HEK293 (cell line): ENCODE results near the gene HOXC10.

Experiments
- CTCF ChIA-PET: fragments of 350-600 bp; formaldehyde crosslinking; extraction: SDS; loops from one replicate; lab custom pipeline; 2021; ENCODE audit warnings: antibody characterized with exemption; lab: Yijun Ruan, JAX
- POLR2A ChIA-PET: fragments of 300-600 bp; formaldehyde crosslinking; extraction: SDS; loops from one replicate; lab custom pipeline; 2020; ENCODE audit warnings: antibody characterized with exemption, inconsistent platforms; lab: Yijun Ruan, JAX
- H3K27ac ChIP-seq: fragments of 200-500 bp; sonication (Bioruptor generic); 2 replicates; pipeline ENCODE4 v1.5.1; 2014; ENCODE audit warnings: low read depth, low read length, control low read depth, inconsistent platforms; ENCODE audit errors: extremely low read depth
- H3K36me3 ChIP-seq, 2 experiments: fragments of 200-500 bp in 1 of 2; sonication (Bioruptor generic) in 1 of 2; 1 replicate in 1 of 2; 2 replicates in 1 of 2; pipeline ENCODE4 v1.5.1; 2014 to 2017; ENCODE audit warnings: inconsistent platforms in 2 of 2, low read length in 2 of 2; ENCODE audit not compliant: control insufficient read depth in 2 of 2, insufficient read depth in 1 of 2
- H3K4me1 ChIP-seq: fragments of 200-500 bp; sonication (Bioruptor generic); 2 replicates; pipeline ENCODE4 v1.5.1; 2014; ENCODE audit warnings: mild to moderate bottlenecking, low read length, inconsistent platforms; ENCODE audit not compliant: control insufficient read depth, insufficient read depth
- H3K4me3 ChIP-seq: 2 replicates; pipeline ENCODE4 v1.5.1; 2011; ENCODE audit warnings: low read depth, mild to moderate bottlenecking, control low read depth, low read length, moderate library complexity
- H3K9me3 ChIP-seq: fragments of 200-500 bp; sonication (Bioruptor generic); 2 replicates; pipeline ENCODE4 v1.5.1; 2014; ENCODE audit warnings: low read depth, low read length, inconsistent platforms; ENCODE audit not compliant: control insufficient read depth, insufficient read depth
- GLIS1 ChIP-seq: fragments of 450-650 bp; formaldehyde crosslinking; IDR thresholded peaks from 2 replicates; pipeline ENCODE4 v1.5.1; 2016; ENCODE audit warnings: missing biosample characterization, missing genetic modification characterization
- MEIS1 ChIP-seq: sonication (generic); formaldehyde crosslinking; IDR thresholded peaks from 2 replicates; pipeline ENCODE4 v1.8.1; 2022; ENCODE audit warnings: missing genetic modification reagents, mild to moderate bottlenecking, borderline replicate concordance
- MYNN ChIP-seq: fragments of 450-650 bp; formaldehyde crosslinking; IDR thresholded peaks from 2 replicates; pipeline ENCODE4 v1.5.1; 2016; ENCODE audit warnings: missing biosample characterization, missing genetic modification characterization, borderline replicate concordance
- PRDM2 ChIP-seq: fragments of 450-650 bp; formaldehyde crosslinking; IDR thresholded peaks from 2 replicates; pipeline ENCODE4 v1.5.1; 2016; ENCODE audit warnings: missing biosample characterization, missing genetic modification characterization, borderline replicate concordance
- SCRT2 ChIP-seq: fragments of 450-650 bp; formaldehyde crosslinking; IDR thresholded peaks from 2 replicates; pipeline ENCODE4 v1.5.1; 2016; ENCODE audit warnings: missing biosample characterization, missing genetic modification characterization
- WT1 ChIP-seq: fragments of 450-650 bp; formaldehyde crosslinking; IDR thresholded peaks from 2 replicates; pipeline ENCODE4 v1.5.1; 2016; ENCODE audit warnings: missing biosample characterization, missing genetic modification characterization
- ZBTB17 ChIP-seq: fragments of 450-650 bp; formaldehyde crosslinking; IDR thresholded peaks from 2 replicates; pipeline ENCODE4 v1.5.1; 2016; ENCODE audit warnings: missing biosample characterization, missing genetic modification characterization
- ZNF121 ChIP-seq: fragments of 450-650 bp; formaldehyde crosslinking; IDR thresholded peaks from 2 replicates; pipeline ENCODE4 v1.5.1; 2016; ENCODE audit warnings: missing biosample characterization, missing genetic modification characterization
- ZNF2 ChIP-seq: fragments of 450-650 bp; formaldehyde crosslinking; IDR thresholded peaks from 2 replicates; pipeline ENCODE4 v1.5.1; 2016; ENCODE audit warnings: missing biosample characterization, missing genetic modification characterization
- ZNF366 ChIP-seq: fragments of 450-650 bp; formaldehyde crosslinking; conservative IDR thresholded peaks from 2 replicates; pipeline ENCODE4 v1.5.1; 2016; ENCODE audit warnings: missing biosample characterization, missing genetic modification characterization
- ZNF549 ChIP-seq: fragments of 450-650 bp; IDR thresholded peaks from 2 replicates; pipeline ENCODE4 v1.5.1; 2018; ENCODE audit warnings: missing biosample characterization, missing genetic modification characterization, mild to moderate bottlenecking, inconsistent platforms, moderate library complexity
- ZNF623 ChIP-seq: fragments of 450-650 bp; formaldehyde crosslinking; IDR thresholded peaks from 2 replicates; pipeline ENCODE4 v1.5.1; 2016; ENCODE audit warnings: missing biosample characterization, missing genetic modification characterization
- ZNF76 ChIP-seq: fragments of 450-650 bp; formaldehyde crosslinking; IDR thresholded peaks from 2 replicates; pipeline ENCODE4; 2016; ENCODE audit warnings: low read depth, missing biosample characterization, missing genetic modification characterization, borderline replicate concordance
- ZNF768 ChIP-seq: fragments of 450-650 bp; formaldehyde crosslinking; IDR thresholded peaks from 2 replicates; pipeline ENCODE4 v1.5.1; 2018; ENCODE audit warnings: missing biosample characterization, mild to moderate bottlenecking, missing genetic modification characterization
- ZNF843 ChIP-seq: fragments of 450-650 bp; formaldehyde crosslinking; IDR thresholded peaks from 2 replicates; pipeline ENCODE4 v1.5.1; 2016; ENCODE audit warnings: missing biosample characterization, missing genetic modification characterization
- TF ChIP-seq, protein P1 (sequence below): fragments of 450-650 bp; formaldehyde crosslinking; IDR thresholded peaks from 2 replicates; pipeline ENCODE4 v1.5.1; 2016; ENCODE audit warnings: missing biosample characterization, missing genetic modification characterization
- TF ChIP-seq, protein P2 (sequence below): fragments of 450-650 bp; formaldehyde crosslinking; IDR thresholded peaks from 2 replicates; pipeline ENCODE4 v1.5.1; 2016; ENCODE audit warnings: missing biosample characterization, missing genetic modification characterization
- TF ChIP-seq, protein P3 (sequence below): fragments of 450-650 bp; formaldehyde crosslinking; IDR thresholded peaks from 2 replicates; pipeline ENCODE4 v1.5.1; 2016; ENCODE audit warnings: missing biosample characterization, missing genetic modification characterization
- TF ChIP-seq, protein P4 (sequence below): fragments of 450-650 bp; formaldehyde crosslinking; IDR thresholded peaks from 2 replicates; pipeline ENCODE4 v1.5.1; 2017; ENCODE audit warnings: missing biosample characterization, missing genetic modification characterization
- TF ChIP-seq, protein P5 (sequence below): fragments of 450-650 bp; formaldehyde crosslinking; IDR thresholded peaks from 2 replicates; pipeline ENCODE4 v1.5.1; 2016; ENCODE audit warnings: missing biosample characterization, missing genetic modification characterization

Gene HOXC10

DNA sequence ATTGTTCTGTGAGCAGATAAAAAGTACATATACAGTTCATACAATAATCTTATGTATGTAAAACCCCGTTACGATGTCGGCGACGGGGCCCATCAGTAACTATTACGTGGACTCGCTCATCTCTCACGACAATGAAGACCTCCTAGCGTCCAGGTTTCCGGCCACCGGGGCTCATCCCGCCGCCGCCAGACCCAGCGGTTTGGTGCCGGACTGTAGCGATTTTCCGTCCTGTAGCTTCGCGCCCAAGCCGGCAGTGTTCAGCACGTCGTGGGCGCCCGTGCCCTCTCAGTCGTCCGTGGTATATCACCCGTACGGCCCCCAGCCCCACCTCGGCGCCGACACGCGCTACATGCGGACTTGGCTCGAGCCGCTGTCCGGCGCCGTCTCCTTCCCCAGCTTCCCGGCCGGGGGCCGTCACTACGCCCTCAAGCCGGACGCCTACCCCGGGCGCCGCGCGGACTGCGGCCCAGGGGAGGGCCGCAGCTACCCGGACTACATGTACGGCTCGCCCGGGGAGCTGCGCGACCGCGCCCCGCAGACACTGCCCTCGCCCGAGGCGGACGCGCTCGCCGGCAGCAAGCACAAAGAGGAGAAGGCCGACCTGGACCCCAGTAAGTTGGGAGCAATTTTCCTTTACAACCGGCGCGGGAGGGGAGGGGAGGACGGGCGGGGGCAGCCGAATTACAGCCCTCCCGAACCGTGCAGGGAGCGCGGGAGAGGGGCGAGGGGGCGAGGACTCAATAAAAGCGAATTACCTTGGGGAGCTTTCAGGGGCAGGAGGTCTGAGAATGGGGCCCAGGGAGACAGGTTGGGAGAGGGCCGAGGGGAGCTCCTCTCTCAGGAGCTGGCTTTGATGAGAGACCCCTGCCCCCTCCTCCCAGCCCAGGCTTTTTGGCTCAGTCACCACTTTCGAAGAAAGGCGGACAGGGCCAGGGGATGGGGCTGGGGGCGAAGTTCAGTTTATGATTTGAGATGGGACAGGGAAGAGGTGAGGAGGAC is 15.5 kb downstream of the HOXC10 start, which contains the start of gene HOXC9:
TSS of gene HOXC9 (plus strand) at position 46 of the 999 bp plus-strand sequence. CDS start at position 74, 28 bp downstream.
- peaks cover 8 to 15% of the 10 kb centered on the region in 2 experiments; a peak in 2 of 3 replicates for H3K36me3 ChIP-seq
- H3K4me1 ChIP-seq, result peaks cover 41% of the 10 kb centered on the region
- H3K4me3 ChIP-seq, result peak within 1 kb of the TSS; percentile 94
- CTCF ChIA-PET, result interaction anchor here (0.5 to 6.7 kb wide), 18 partner anchors 10 to 378 kb away, joined by 3 to 49 read pairs (median 4); partner anchors contain the start of genes HOXC10 and SMUG1
- no peaks in the 10 kb centered on the region for H3K9me3 ChIP-seq
- POLR2A ChIA-PET, result interaction anchor here (0.6 to 3.7 kb wide), 17 partner anchors 8 to 388 kb away, joined by 3 to 34 read pairs (median 4); partner anchors contain the start of genes CBX5, HNRNPA1, HOXC10 and HOXC13
- peak within 1 kb of the TSS; percentile 99 for H3K27ac ChIP-seq
- TF ChIP-seq ZNF366 (tag by site-specific recombination) (0 out of 2 replicates have a peak, but pooled peaks have one; percentile 7), ZNF623 (tag by site-specific recombination) (no peak; the same call in 1 of the 2 replicates), ZNF768 (tag by site-specific recombination) (no peak; the same call in 1 of the 2 replicates), MEIS1 (no peak), PRDM2 (tag by site-specific recombination) (no peak), MYNN (no peak; the same call in 1 of the 2 replicates), ZBTB17 (tag by site-specific recombination) (peak; percentile 12; the same call in 1 of the 2 replicates), ZNF76 (peak; percentile 11; the same call in 1 of the 2 replicates), SCRT2 (tag by site-specific recombination) (no peak), ZNF843 (tag by site-specific recombination) (no peak), GLIS1 (tag by site-specific recombination) (no peak), ZNF121 (no peak), ZNF549 (tag by site-specific recombination) (no peak), ZNF2 (tag by site-specific recombination) (0 out of 2 replicates have a peak, but pooled peaks have one; percentile 31), WT1 (tag by site-specific recombination) (peak; percentile 39; the same call in 1 of the 2 replicates)
- TF ChIP-seq, protein P1, sequence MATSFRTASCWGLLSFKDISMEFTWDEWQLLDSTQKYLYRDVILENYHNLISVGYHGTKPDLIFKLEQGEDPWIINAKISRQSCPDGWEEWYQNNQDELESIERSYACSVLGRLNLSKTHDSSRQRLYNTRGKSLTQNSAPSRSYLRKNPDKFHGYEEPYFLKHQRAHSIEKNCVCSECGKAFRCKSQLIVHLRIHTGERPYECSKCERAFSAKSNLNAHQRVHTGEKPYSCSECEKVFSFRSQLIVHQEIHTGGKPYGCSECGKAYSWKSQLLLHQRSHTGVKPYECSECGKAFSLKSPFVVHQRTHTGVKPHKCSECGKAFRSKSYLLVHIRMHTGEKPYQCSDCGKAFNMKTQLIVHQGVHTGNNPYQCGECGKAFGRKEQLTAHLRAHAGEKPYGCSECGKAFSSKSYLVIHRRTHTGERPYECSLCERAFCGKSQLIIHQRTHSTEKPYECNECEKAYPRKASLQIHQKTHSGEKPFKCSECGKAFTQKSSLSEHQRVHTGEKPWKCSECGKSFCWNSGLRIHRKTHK (tag by site-specific recombination), result no peak
- TF ChIP-seq, protein P2, sequence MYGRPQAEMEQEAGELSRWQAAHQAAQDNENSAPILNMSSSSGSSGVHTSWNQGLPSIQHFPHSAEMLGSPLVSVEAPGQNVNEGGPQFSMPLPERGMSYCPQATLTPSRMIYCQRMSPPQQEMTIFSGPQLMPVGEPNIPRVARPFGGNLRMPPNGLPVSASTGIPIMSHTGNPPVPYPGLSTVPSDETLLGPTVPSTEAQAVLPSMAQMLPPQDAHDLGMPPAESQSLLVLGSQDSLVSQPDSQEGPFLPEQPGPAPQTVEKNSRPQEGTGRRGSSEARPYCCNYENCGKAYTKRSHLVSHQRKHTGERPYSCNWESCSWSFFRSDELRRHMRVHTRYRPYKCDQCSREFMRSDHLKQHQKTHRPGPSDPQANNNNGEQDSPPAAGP (tag by site-specific recombination), result no peak
- TF ChIP-seq, protein P3, sequence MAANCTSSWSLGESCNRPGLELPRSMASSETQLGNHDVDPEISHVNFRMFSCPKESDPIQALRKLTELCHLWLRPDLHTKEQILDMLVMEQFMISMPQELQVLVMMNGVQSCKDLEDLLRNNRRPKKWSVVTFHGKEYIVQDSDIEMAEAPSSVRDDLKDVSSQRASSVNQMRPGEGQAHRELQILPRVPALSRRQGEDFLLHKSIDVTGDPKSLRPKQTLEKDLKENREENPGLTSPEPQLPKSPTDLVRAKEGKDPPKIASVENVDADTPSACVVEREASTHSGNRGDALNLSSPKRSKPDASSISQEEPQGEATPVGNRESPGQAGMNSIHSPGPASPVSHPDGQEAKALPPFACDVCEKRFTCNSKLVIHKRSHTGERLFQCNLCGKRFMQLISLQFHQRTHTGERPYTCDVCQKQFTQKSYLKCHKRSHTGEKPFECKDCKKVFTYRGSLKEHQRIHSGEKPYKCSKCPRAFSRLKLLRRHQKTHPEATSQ (tag by site-specific recombination), result no peak
- TF ChIP-seq, protein P4, sequence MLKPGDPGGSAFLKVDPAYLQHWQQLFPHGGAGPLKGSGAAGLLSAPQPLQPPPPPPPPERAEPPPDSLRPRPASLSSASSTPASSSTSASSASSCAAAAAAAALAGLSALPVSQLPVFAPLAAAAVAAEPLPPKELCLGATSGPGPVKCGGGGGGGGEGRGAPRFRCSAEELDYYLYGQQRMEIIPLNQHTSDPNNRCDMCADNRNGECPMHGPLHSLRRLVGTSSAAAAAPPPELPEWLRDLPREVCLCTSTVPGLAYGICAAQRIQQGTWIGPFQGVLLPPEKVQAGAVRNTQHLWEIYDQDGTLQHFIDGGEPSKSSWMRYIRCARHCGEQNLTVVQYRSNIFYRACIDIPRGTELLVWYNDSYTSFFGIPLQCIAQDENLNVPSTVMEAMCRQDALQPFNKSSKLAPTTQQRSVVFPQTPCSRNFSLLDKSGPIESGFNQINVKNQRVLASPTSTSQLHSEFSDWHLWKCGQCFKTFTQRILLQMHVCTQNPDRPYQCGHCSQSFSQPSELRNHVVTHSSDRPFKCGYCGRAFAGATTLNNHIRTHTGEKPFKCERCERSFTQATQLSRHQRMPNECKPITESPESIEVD, result peak; percentile 70; the same call in 1 of the 2 replicates
- TF ChIP-seq, protein P5, sequence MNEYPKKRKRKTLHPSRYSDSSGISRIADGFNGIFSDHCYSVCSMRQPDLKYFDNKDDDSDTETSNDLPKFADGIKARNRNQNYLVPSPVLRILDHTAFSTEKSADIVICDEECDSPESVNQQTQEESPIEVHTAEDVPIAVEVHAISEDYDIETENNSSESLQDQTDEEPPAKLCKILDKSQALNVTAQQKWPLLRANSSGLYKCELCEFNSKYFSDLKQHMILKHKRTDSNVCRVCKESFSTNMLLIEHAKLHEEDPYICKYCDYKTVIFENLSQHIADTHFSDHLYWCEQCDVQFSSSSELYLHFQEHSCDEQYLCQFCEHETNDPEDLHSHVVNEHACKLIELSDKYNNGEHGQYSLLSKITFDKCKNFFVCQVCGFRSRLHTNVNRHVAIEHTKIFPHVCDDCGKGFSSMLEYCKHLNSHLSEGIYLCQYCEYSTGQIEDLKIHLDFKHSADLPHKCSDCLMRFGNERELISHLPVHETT (tag by site-specific recombination), result no peak
